Stomach smooth muscle (tissue), 2 donors: Measurements from ENCODE around the gene PTPRG.

Source experiments
- H3K27ac ChIP-seq: one replicate; pipeline ENCODE4 v1.7.0; 2013; ENCODE audit warnings: mild to moderate bottlenecking, low read length, inconsistent platforms
- H3K27me3 ChIP-seq, 2 donors: one replicate each; pipeline ENCODE4 v1.7.0; 2013; ENCODE audit warnings: low read length in 2 of 2; ENCODE audit not compliant: insufficient read depth in 2 of 2, control insufficient read depth in 1 of 2
- H3K36me3 ChIP-seq, 2 donors: one replicate each; pipeline ENCODE4 v1.7.0; 2013; ENCODE audit warnings: low read length in 2 of 2; ENCODE audit not compliant: control insufficient read depth in 2 of 2, insufficient read depth in 2 of 2
- H3K4me1 ChIP-seq: one replicate; pipeline ENCODE4 v1.7.0; 2013; ENCODE audit warnings: low read length; ENCODE audit not compliant: control insufficient read depth, insufficient read depth
- H3K4me3 ChIP-seq, 2 donors: one replicate each; pipeline ENCODE4 v1.7.0; 2013; ENCODE audit warnings: low read length in 2 of 2
- H3K9ac ChIP-seq, 2 donors: one replicate each; pipeline ENCODE4 v1.7.0; 2013; ENCODE audit warnings: low read length in 2 of 2, mild to moderate bottlenecking in 1 of 2
- H3K9me3 ChIP-seq, 2 donors: one replicate each; pipeline ENCODE4 v1.7.0; 2013; ENCODE audit warnings: low read length in 2 of 2; ENCODE audit not compliant: control insufficient read depth in 2 of 2
- donor health status: healthy.
- donor health status: Pancreatic carcinoma.

Gene PTPRG

GRCh38 chr3:61957259-61957658 is 395.9 kb downstream of the PTPRG start:
- H3K27me3 ChIP-seq, result no peaks in the 10 kb centered on the region
- no peak overlapping the region for H3K27ac ChIP-seq
- H3K9ac ChIP-seq, result no peak overlapping the region
- no peaks in the 10 kb centered on the region for H3K36me3 ChIP-seq
- no peak overlapping the region for H3K4me3 ChIP-seq
- no peaks in the 10 kb centered on the region for H3K4me1 ChIP-seq
- H3K9me3 ChIP-seq, result no peaks in the 10 kb centered on the region

- Histone ChIP-seq H3K9ac (no peak overlapping the region), H3K36me3 (no peaks in the 10 kb centered on the region), H3K4me3 (no peak overlapping the region), H3K4me1 (no peaks in the 10 kb centered on the region), H3K27ac (no peak overlapping the region), H3K27me3 (no peaks in the 10 kb centered on the region), H3K9me3 (no peaks in the 10 kb centered on the region)
Measured at GRCh38 chr3:61960976-61961375, 399.6 kb downstream of the PTPRG start.

GRCh38 chr3:61961900-61962299 is 400.5 kb downstream of the PTPRG start:
- Histone ChIP-seq H3K4me3 (no peak overlapping the region), H3K27me3 (no peaks in the 10 kb centered on the region), H3K9me3 (no peaks in the 10 kb centered on the region), H3K36me3 (no peaks in the 10 kb centered on the region), H3K27ac (no peak overlapping the region), H3K4me1 (no peaks in the 10 kb centered on the region), H3K9ac (no peak overlapping the region)

- Histone ChIP-seq H3K9ac (no peak overlapping the region), H3K27me3 (no peaks in the 10 kb centered on the region), H3K4me1 (no peaks in the 10 kb centered on the region), H3K36me3 (no peaks in the 10 kb centered on the region), H3K9me3 (no peaks in the 10 kb centered on the region), H3K27ac (no peak overlapping the region), H3K4me3 (no peak overlapping the region)
Measured at GRCh38 chr3:61964566-61964965, 403.2 kb downstream of the PTPRG start.

GRCh38 chr3:61965770-61966131 is 404.4 kb downstream of the PTPRG start:
- Histone ChIP-seq H3K27me3 (no peaks in the 10 kb centered on the region), H3K9ac (no peak overlapping the region), H3K4me3 (no peak overlapping the region), H3K4me1 (no peaks in the 10 kb centered on the region), H3K36me3 (no peaks in the 10 kb centered on the region), H3K9me3 (no peaks in the 10 kb centered on the region), H3K27ac (no peak overlapping the region)

GRCh38 chr3:61966200-61966599 is 404.8 kb downstream of the PTPRG start:
- Histone ChIP-seq H3K27ac (no peak overlapping the region), H3K27me3 (no peaks in the 10 kb centered on the region), H3K9ac (no peak overlapping the region), H3K4me1 (no peaks in the 10 kb centered on the region), H3K9me3 (no peaks in the 10 kb centered on the region), H3K4me3 (no peak overlapping the region), H3K36me3 (no peaks in the 10 kb centered on the region)

- no peaks in the 10 kb centered on the region for H3K36me3 ChIP-seq
- H3K4me3 ChIP-seq, result no peak overlapping the region
- H3K27ac ChIP-seq, result no peak overlapping the region
- no peaks in the 10 kb centered on the region for H3K4me1 ChIP-seq
- H3K27me3 ChIP-seq, result no peaks in the 10 kb centered on the region
- H3K9ac ChIP-seq, result no peak overlapping the region
- no peaks in the 10 kb centered on the region for H3K9me3 ChIP-seq
Measured at GRCh38 chr3:61967019-61967418, 405.6 kb downstream of the PTPRG start.

GRCh38 chr3:61967937-61968336 is 406.6 kb downstream of the PTPRG start:
- no peaks in the 10 kb centered on the region for H3K4me1 ChIP-seq
- H3K27me3 ChIP-seq, result no peaks in the 10 kb centered on the region
- no peak overlapping the region for H3K9ac ChIP-seq
- H3K36me3 ChIP-seq, result no peaks in the 10 kb centered on the region
- H3K9me3 ChIP-seq, result no peaks in the 10 kb centered on the region
- H3K27ac ChIP-seq, result no peak overlapping the region
- H3K4me3 ChIP-seq, result no peak overlapping the region

- Histone ChIP-seq H3K9me3 (no peaks in the 10 kb centered on the region), H3K36me3 (no peaks in the 10 kb centered on the region), H3K4me3 (no peak overlapping the region), H3K27me3 (no peaks in the 10 kb centered on the region), H3K9ac (no peak overlapping the region), H3K27ac (no peak overlapping the region), H3K4me1 (no peaks in the 10 kb centered on the region)
Measured at GRCh38 chr3:61974662-61975061, 413.3 kb downstream of the PTPRG start.

GRCh38 chr3:61975199-61975598 is 413.8 kb downstream of the PTPRG start:
- Histone ChIP-seq H3K27me3 (no peaks in the 10 kb centered on the region), H3K27ac (no peak overlapping the region), H3K4me1 (peaks cover 5% of the 10 kb centered on the region), H3K4me3 (no peak overlapping the region), H3K9me3 (no peaks in the 10 kb centered on the region), H3K9ac (no peak overlapping the region), H3K36me3 (no peaks in the 10 kb centered on the region)

- Histone ChIP-seq H3K4me3 (no peak overlapping the region), H3K9me3 (no peaks in the 10 kb centered on the region), H3K27ac (no peak overlapping the region), H3K36me3 (no peaks in the 10 kb centered on the region), H3K27me3 (no peaks in the 10 kb centered on the region), H3K4me1 (peaks cover 6% of the 10 kb centered on the region), H3K9ac (no peak overlapping the region)
Measured at GRCh38 chr3:61975936-61976335, 414.6 kb downstream of the PTPRG start.
